Nephron progenitor cell (in vitro differentiated cells): ENCODE measurements around the gene LCNL1.

Experiments used
- DNase-seq: peaks from one replicate; pipeline ENCODE4 v3.0.0; 2021
- H3K27ac Mint-ChIP-seq: 2 replicates; pipeline ENCODE4 v1.8.0; 2021; ENCODE audit warnings: mild to moderate bottlenecking, moderate library complexity, mixed read lengths
- H3K27me3 Mint-ChIP-seq: 2 replicates; pipeline ENCODE4 v1.8.0; 2021; ENCODE audit warnings: mild to moderate bottlenecking, low read depth, mixed read lengths; ENCODE audit not compliant: poor library complexity
- H3K36me3 Mint-ChIP-seq: 2 replicates; pipeline ENCODE4 v1.8.0; 2021; ENCODE audit warnings: low read depth, mixed read lengths
- H3K4me1 Mint-ChIP-seq: 2 replicates; pipeline ENCODE4 v1.8.0; 2021; ENCODE audit warnings: mixed read lengths
- H3K4me3 Mint-ChIP-seq: 2 replicates; pipeline ENCODE4 v1.8.0; 2021; ENCODE audit warnings: mild to moderate bottlenecking, moderate library complexity, mixed read lengths
- H3K9me3 Mint-ChIP-seq: 2 replicates; pipeline ENCODE4 v1.8.0; 2021; ENCODE audit warnings: mild to moderate bottlenecking, moderate library complexity, mixed read lengths
- TF ChIP-seq, protein P1 (sequence below): fragments of 200-600 bp; sonication (generic); IDR thresholded peaks from 2 replicates; pipeline ENCODE4 v1.5.0; 2021; ENCODE audit warnings: antibody characterized with exemption

Gene LCNL1

DNA sequence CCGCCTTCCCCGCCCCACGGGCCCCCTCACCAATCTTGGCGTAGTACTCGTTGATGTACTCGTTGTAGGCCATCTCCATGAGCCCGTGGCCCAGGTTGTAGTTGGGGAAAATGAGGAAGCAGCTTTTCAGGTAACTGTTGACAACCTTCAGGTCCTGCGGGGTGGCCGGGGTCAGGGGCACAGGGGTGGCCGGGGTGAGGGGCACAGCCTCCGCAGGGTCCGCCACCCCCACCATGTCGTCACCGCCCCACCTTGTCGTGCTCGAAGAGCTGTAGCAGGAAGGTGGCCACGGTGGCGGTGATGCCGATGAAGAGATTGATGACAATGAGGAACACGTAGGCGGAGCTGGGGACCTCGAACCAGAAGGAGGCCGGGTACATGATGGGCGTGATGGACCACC, 28.4 kb downstream of the LCNL1 start:
- H3K36me3 Mint-ChIP-seq: peaks cover 8% of the 10 kb centered on the region
- H3K27me3 Mint-ChIP-seq: no peaks in the 10 kb centered on the region
- H3K4me3 Mint-ChIP-seq: no peak overlapping the region
- DNase-seq: no peak
- TF ChIP-seq, protein P1, sequence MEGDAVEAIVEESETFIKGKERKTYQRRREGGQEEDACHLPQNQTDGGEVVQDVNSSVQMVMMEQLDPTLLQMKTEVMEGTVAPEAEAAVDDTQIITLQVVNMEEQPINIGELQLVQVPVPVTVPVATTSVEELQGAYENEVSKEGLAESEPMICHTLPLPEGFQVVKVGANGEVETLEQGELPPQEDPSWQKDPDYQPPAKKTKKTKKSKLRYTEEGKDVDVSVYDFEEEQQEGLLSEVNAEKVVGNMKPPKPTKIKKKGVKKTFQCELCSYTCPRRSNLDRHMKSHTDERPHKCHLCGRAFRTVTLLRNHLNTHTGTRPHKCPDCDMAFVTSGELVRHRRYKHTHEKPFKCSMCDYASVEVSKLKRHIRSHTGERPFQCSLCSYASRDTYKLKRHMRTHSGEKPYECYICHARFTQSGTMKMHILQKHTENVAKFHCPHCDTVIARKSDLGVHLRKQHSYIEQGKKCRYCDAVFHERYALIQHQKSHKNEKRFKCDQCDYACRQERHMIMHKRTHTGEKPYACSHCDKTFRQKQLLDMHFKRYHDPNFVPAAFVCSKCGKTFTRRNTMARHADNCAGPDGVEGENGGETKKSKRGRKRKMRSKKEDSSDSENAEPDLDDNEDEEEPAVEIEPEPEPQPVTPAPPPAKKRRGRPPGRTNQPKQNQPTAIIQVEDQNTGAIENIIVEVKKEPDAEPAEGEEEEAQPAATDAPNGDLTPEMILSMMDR: no peak
- no peak overlapping the region for H3K27ac Mint-ChIP-seq
- H3K9me3 Mint-ChIP-seq: peaks cover 6% of the 10 kb centered on the region
- H3K4me1 Mint-ChIP-seq: peaks cover 7% of the 10 kb centered on the region

DNA sequence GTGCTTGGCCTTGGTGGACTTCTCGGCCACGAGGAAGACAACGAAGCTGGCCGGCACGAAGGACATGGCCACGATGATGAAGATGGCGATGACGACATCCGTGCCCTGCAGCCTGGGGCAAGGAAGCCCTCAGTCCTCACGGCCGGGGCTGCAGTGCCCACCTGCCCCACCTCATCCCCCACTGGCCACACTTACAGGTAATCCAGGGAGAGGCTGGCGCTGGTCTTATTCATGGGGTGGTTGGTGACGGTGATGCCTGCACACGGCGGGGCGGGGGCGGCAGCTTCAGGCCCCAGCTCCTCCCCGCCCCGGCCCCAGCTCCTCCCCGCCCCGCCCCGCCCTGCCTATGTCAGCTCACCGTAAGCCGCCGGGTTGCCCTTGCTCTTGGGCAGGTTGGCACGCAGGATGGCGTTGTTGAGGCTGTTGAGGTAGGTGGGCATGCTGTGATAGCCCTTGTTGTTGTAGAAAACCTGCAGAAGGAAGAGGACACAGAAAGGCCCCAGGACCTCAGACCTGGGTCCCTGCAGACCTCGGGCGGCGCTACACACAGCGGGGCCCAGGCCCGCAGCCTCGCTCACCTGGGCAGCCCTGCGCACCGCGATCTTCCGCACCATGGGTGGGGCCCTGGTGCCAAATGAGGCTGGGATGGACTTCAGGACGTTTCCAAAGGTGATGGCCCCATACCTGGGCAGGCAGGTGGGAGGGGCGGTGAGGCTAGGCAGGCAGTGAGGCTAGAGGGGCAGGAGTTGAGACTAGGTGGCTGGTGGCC, 29.3 kb downstream of the LCNL1 start:
- no peaks in the 10 kb centered on the region for H3K27me3 Mint-ChIP-seq
- no peak for DNase-seq
- H3K4me3 Mint-ChIP-seq: no peak overlapping the region
- peaks cover 13% of the 10 kb centered on the region for H3K36me3 Mint-ChIP-seq
- TF ChIP-seq, protein P1: no peak
- no peaks in the 10 kb centered on the region for H3K9me3 Mint-ChIP-seq
- H3K27ac Mint-ChIP-seq: no peak overlapping the region
- peaks cover 7% of the 10 kb centered on the region for H3K4me1 Mint-ChIP-seq

DNA sequence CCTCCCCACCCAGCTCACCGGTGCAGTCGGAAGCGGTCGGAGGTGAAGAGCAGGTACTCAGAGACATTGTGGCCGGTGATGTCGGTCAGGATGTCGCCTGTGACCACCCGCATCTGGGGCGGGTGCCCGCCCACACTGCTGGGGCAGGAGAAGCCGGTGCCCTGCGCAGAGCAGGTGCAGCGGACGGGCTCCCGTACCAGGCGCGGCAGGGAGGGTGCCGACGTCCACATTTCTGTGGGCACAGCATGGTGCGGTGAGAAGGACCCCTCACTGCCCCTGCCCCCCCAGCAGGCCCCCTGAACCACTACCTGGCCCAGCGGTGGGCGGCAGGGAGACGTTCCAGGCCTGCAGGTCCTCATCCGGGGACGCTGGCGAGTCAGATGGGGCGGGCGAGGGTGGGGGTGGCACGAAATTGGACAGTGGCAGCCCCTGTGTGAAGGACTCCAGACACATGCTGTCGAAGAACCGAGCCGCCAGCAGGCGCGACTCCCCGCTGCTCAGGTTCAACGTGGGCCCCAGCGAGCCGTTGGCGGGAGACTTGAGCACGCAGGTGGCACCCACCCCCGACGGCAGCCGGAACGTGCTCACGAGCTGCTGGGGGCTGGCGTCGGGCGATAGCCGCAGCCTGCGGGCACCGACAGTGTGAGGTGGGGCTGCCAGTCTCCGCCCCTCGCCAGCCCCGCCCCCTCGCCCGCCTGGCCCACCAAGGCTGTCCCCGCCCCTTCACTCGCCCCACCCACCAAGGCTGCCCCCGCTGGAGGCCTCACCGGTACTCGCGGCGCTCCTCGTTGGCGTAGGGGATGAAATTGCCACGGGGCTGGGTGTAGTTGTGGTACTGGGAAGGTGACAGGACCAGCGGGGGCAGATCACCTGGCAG, 30.1 kb downstream of the LCNL1 start:
- Mint-ChIP-seq H3K27me3 (no peaks in the 10 kb centered on the region), H3K4me3 (no peak overlapping the region)

DNA sequence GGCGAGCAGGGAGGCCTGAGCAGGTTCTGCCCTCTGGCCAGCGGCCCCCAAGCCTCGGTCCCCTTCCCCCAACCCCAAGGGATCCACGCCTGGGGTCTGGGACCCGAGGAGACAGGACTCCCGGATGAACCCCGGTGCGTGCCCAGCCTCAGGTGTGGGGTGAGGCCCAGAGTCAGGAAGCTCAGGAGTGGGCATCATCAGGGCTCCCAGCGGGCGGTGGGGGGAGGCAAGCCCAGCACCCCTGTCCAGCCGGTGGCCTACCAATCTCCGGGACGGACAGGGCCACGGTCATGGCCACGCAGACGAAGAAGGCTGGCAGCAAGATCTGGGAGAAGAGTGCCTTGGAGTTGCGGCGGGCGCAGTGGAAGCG, 30.8 kb downstream of the LCNL1 start:
- no peak overlapping the region for H3K27ac Mint-ChIP-seq
- no peak for DNase-seq
- H3K27me3 Mint-ChIP-seq: no peaks in the 10 kb centered on the region
- peaks cover 14% of the 10 kb centered on the region for H3K36me3 Mint-ChIP-seq
- H3K4me1 Mint-ChIP-seq: no peaks in the 10 kb centered on the region
- TF ChIP-seq, protein P1: no peak
- H3K4me3 Mint-ChIP-seq: no peak overlapping the region
- H3K9me3 Mint-ChIP-seq: no peaks in the 10 kb centered on the region

More for the DNA sequence above, 30.1 kb downstream of the LCNL1 start:
- H3K9me3 Mint-ChIP-seq: no peaks in the 10 kb centered on the region
- no peak overlapping the region for H3K27ac Mint-ChIP-seq
- peaks cover 3% of the 10 kb centered on the region for H3K4me1 Mint-ChIP-seq
- no peak for DNase-seq
- TF ChIP-seq, protein P1: no peak
- H3K36me3 Mint-ChIP-seq: peaks cover 14% of the 10 kb centered on the region

DNA sequence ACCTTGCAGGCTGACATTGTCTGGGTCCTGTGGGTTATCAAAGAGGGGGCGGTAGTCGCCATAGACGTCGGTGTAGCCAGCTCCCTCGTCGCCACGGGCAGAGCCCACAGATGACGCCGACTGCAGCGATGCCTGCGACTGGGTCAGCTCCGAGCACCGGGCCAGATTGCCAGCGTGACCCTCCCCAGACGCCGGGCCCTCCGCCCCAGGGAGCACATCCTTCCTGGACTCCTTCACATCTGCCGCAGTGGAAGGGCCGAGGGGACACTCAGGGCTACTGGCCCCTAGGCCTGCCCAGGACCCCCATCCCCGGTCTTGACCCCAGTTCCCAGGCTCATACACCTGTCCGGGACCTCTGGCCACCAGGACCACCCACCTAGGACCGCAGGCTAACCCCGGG, 31.4 kb downstream of the LCNL1 start:
- Mint-ChIP-seq H3K27me3 (no peaks in the 10 kb centered on the region), H3K4me3 (no peak overlapping the region), H3K36me3 (peaks cover 14% of the 10 kb centered on the region), H3K9me3 (no peaks in the 10 kb centered on the region), H3K27ac (no peak overlapping the region), H3K4me1 (no peaks in the 10 kb centered on the region)
- no peak for DNase-seq
- TF ChIP-seq, protein P1: no peak
